Activated gamma-delta T cell (primary cell): ENCODE results near the gene SLIT1.
A peak's percentile ranks its signal among the peaks of the same experiment; 100 is the strongest.

ENCODE experiments used
- DNase-seq: peaks from one replicate; lab custom pipeline; 2025; lab: John Stamatoyannopoulos, UW

Gene SLIT1

DNA sequence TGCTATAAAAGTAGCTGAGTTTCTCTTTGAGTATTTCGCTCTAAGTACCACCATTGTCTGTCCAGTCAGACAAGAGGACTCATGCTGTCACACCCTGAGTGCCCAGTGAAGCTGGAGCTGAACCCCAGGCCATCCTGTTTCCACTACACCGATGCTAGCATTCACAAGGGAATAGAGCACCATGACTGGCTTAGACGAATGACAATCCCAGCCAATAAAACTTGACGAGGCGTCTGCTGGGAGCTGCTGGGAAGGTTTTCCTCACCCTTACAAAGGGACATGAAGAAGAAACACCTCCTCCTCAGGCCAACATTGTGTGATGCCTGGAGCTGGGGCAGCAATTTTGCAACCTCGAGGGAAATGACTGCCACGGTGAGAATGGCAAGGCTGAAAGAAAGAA, 17.5 kb upstream of the SLIT1 start:
- no peak for DNase-seq

DNA sequence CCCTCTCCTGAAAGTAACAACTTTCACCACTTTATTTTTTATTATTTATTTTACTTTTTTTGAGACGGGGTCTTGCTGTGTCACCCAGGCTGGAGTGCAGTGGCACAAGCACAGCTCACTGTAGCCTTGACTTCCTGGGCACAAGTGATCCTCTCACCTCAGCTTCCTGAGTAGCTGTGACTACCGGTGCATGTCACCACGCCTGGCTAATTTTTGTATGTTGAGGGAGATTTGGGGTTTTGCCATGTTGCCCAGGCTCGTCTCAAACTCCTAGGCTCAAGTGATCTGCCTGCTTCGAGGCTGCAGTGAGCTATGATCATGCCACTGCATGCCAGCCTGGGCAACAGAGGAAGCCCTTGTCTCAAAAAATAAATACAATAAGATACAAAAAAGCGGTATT, 14.9 kb upstream of the SLIT1 start:
- DNase-seq: no peak

DNA sequence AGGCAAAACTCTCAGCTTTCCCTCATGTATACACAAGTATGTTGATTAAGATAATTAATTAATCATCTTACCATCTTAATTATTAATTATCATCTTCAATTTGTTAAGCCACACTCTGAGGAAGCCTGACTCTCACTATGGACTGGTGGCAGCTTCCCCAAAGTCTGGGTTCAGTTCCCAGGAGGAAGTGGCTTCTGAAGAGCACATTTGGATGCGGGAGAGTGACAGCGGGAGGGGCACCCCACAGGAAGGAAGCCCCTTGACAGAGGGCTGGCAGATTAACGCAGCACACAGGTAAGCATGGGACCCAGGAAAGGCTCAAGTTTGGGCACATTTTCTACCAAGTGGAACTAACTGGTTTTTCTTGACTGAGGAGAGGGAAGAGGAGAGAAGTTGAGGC, 13.4 kb upstream of the SLIT1 start:
- DNase-seq: no peak

DNA sequence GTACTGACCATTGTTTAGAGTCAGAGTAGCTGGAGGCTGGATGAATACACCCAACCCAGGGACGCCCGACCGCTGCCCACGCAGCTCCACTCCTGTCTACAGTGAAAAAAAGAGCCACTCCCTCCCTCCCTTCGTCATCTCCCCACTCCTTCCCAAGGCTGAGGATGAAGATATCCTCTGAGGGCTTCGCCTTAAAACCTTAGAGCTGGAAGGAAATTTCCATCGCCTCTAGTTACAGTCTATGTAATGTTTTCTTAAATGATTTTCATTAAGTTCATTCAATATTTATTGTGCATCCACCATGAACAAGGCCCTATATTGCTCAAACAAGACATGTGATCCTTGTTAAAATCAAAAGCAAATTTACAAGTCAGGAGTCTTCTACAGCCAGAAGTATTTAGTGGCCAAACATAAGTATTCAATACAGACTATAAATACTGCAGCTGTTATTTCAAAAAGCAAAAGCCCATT, 11.3 kb upstream of the SLIT1 start:
- DNase-seq: no peak

DNA sequence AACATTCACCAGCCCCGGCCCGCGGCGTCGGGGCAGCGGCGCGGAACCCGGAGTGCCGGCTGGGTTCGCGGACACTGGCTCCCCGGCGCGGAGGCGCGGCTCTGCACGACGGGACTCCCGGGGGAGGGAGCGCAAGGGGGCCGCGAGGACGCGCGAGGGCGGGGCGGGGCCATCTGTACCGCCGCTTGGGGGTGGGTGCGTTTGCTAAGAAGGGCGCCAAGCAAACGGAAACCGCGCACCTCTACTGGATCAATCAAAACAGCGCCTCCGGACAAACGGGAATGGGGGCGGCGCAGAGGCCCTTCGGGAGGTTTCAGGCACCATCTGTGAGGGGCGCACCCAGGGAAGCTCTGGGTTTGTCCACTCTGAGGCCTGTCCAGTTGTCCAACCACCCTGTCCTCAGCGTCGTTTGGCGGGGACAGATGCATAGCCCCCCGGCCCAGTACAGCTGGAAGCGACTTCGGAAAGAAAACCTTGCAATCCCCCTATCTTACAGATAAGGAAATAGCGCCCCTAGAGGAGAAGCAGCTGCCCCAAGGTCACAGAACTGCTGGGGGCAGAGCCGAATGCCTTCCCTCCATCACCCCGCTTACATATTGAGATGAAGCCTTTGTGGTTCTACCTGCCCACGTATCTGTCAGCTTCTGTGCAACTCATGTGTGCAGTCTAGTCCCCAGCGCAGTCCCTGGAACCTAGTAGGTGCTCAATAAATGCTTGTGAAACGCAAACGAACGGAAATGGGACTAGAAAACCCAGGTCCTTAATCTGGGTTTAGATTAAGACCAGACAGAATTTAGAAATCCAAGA, 10.7 kb upstream of the SLIT1 start:
- peak; percentile 48 for DNase-seq

DNA sequence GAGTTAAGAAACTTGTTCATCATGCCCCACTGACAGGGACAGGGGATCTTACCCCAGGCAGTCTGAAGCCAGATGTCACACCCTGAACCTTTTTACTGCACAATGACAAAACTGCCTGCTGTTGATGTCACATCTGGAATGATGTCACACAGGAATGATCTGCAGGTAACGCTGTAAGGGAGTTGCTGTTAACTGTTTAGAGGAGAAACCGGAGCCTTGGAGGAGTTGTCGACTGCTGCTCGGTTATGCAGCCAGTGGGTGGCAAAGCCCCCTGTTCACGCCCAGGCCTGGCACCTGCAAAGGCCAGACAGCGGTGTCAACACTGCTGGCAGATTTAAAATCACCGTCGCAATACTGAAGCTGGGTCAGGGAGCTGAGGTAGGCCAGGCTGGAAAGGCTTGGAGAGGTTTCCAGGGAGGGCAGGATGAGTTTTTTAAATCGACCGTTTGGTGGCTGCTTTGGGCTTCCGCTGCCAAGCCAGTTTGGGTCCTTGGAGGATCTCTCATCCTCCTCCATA, 10.0 kb upstream of the SLIT1 start:
- no peak for DNase-seq

DNA sequence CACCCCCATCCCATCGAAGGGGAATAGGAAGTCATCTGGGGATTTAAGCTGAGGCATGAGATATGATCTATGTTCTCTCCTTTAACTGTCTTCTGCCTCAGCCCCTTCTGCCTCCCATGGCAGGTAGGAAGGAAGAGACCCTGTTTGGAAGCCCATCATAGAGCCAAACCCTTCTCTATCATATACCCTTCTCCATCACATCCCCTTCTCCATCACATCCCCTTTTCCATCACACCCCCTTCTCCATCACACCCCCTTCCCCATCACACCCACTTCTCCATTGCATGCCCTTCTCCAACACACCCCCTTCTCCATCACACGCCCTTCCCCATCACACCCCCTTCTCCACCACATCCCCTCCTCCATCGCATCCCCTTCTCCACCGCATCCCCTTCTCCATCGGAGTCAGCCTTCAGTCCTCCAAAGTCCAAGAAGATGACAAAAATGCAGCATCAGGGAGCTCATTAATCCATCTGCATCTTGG, 7.2 kb upstream of the SLIT1 start:
- no peak for DNase-seq

DNA sequence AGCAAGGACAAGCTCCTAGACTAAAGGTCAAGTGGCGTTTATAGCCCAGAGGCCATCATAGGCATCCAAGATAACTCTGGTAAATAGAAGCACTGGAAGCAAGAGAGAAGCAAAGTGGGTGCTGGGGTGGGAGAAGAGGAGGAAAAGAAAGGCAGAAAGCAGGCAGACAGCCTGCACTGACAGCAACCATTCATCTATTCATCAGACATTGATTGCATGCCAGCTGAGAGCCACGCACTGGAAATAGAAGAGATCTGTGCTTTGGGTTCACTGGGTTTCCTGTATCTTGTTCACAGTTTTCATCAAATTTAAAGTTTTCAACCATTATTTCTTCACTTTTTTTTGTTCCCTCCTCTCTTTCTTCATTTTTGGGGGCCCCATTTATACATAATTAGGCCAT, 4.7 kb upstream of the SLIT1 start:
- DNase-seq: no peak

DNA sequence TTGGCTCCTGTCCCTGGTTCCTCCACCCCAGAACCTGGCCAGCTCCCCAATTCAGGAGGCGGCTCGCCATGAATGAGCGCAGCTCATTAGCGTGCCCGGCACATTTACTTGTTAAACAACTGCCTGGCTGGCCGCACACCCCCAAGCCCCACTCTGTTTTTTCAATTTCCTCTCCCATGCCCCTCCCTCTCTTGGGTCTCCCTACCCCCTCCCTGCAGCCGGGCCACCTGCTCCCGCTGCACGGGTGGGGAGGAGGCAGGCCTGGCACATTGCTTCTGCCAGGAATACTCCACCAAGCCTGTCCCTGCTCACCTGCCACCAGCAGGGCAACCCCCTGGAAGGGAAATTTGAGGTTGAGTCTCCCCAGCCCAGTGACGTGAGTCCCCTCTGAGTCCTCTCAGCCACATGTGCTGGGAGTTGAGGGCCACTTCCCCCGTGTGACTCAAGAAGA, 2.5 kb upstream of the SLIT1 start:
- no peak for DNase-seq

DNA sequence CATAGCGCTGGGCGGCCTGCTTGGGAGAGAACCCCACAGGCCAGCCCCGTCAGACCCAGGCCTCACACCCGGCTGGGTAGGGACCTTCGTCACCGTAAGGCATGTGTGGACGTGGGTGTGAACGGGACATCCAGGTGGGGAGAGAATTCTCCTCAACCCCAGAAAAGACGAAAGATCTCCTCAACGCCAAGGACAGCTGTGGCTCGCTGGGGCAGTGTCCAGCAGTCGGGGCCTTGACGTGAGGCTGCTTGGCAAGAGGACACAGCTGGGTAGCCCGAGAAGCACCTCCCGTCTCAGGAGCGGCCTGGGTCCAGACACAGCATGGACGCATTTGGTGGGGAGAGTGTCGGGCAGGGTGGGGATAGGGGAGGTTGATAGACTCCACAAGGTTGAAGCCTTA, 1.2 kb upstream of the SLIT1 start:
- DNase-seq: no peak

DNA sequence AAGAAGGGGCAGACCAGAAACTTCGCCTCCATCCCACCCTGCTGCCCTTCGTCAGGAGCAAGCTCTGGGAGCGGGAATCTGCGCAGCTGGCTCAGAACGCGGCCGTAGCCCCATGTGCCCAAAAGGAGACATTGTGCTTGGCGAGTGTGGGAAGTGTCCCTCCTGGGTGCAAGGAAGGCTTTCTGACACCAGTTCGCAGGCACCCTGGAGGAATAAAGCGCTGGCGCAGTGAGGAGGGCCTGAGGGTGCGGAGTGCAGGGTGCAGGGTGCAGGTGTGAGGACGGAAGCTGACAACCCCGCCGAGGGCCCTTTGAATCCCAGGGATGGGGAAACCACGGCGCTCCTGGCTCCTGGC, 811 bp downstream of the SLIT1 start:
- DNase-seq: no peak

DNA sequence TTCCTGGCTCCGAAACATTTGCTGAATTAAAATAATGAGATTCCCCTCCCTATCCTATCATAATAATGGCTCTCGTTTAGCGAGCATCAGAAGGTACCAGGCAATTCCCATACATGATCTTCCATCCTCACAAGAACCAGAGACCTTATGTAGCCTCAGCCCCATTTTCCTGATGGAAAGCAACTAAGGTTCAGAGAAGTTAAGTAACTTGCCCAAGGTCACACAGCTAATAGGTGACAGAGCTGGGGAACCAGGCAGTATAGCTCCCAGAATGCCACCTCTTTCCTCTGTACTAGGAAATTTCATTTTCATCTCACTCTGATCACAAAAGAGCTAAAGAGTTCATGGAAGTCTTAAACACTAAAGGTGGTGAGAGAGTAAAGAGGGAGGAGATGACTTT, 2.4 kb downstream of the SLIT1 start:
- no peak for DNase-seq

DNA sequence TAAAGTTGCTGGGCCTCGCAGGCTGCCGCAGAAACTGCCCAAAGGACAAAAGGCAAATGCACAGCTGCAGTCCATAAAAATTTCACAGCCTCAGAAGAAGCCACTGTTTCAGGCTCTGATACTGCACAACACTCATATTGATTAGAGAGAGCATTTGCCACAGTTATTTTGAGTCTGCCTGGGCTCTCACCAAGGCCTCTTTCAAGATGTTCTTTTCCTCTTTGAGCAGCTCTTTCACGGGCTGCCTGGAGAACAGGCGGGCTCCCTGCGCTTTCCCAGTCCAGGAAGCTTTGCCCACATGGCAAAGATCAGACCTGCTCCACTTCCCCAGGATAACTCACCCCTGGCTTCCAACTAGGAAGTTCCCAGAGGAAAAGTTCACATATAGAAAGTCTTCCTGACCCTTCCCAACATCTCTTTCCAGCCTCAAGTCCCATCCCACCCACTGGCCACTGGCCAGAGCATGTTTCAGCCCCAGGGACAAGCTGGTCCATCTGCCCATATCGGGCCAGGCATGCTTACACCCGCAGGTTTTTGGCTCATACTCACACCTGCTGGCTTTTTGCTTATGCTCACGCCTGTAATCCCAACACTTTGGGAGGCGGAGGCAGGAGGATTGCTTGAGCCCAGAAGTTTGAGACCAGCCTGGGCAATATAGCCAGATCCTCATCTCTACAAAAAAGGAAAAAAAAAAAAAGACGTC, 3.3 kb downstream of the SLIT1 start:
- no peak for DNase-seq

DNA sequence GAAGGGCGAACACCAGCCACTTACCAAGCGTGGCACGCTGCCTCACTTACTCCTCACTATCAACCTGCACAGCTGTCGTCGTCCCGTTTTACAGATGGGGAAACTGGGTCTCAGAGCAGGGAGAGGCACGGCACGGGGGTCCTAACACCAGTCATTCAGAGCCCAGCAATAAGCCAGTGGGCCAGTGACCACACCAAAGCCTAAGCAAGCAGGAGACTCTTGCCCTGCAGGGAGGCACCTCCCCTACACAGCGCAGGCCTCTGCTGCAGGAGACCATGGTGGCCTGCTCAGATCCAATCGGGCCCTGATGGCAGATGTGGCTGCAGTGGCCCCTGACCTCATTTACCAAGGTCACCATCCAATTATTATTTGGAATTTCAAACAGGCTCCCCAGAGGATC, 4.8 kb downstream of the SLIT1 start:
- no peak for DNase-seq

DNA sequence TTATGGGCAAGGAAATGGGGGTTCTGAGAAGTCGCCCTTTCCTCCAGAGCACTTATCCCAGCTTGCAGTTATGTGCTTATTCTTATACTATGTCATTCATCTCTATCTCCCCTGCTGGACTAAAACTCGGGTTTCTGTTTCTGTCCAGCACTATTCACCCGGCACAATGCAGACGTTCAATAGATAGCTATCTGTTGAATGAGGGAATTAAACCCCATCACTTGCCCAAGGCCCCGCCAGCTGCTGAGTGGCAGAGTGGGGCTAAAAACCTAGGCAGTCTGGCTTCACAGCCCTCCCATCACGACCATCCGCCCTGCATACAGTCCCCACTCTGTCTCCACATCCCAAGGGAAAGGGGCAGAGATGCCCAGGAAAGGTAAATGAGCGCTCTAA, 5.4 kb downstream of the SLIT1 start:
- DNase-seq: no peak

DNA sequence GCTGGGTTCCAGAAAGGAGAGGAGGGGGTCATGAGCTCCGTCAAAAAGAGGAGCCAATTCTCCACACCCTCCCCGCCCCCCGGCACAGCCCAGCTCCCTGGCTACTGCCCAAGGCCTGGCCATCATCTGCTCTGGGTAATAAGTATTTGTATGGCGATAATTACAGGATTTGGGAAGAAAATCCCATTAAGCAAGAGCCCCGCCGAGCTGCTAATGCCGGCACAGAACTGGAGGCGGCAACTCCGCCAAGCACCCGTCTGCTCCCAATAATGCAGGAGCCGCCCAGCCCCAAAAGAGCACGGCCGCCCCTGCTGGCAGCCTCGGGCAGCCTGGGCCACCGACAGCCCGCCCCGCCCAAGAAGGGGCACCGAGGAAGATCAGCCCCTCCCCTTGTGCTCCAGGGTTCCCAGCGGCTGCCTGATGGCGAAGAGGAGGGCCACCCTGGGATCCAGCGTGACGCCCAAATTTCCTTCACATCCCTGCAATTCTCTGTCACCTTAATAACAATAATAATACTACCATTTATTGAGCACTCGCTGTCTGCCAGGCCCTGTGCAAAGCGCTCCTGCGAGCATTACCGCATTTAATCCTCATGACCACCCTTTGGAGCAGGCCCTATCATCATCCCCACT, 5.9 kb downstream of the SLIT1 start:
- DNase-seq: no peak

DNA sequence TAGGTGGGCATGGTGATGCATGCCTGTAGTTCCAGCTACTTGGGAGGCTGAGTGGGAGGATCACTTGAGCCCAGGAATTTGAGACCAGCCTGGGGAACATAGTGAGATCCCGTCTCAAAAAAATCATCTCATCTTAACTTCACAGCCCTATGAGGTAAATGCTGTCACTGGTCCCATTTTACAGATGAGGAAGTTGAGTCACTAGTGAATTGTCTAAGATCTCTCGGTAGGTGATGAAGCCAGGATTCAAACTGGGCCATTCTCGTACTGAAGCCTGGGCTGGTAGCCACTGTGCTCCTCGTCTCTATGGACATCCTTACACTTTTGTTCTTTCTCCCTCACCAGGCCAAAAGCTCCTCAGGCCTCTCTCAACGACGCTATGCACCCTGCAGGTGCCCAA, 6.4 kb downstream of the SLIT1 start:
- DNase-seq: no peak

DNA sequence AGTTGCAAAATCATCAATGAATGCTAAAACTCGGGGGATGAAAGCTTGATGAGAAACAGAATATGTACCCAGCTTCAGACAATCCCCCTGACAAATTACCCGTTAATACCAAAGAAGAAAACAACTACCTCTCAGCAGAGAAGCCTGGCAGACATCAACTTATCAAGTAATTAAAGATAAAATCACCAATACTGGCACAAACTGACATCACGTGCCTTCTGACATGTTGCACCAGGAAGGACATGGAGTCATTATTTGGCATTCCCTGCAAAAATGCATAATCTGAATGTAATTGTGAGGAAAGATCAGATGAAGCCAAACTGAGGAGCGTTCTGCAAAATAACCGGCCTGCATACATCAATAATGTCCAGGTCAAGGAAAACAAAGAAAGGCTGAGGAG, 7.7 kb downstream of the SLIT1 start:
- DNase-seq: no peak

DNA sequence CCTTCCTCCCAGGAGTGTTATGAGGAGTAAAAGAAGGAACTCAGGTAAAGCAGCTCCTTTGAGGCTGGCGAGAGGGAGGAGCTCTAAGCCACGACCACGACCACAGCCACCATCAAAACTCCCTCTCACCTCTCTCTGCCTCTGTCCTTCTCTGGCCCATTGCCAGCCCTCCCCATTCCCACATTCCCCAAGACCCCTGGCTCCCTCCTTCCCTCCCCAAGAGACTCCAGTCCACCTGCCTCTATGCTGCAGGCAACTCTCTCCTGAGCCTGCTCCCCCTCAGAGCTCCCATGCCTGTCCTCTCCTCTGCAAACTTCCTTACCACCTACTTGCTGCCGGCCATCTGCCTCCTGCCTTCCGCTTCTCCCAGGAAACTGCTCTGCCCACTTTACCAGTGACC, 9.5 kb downstream of the SLIT1 start:
- DNase-seq: no peak

DNA sequence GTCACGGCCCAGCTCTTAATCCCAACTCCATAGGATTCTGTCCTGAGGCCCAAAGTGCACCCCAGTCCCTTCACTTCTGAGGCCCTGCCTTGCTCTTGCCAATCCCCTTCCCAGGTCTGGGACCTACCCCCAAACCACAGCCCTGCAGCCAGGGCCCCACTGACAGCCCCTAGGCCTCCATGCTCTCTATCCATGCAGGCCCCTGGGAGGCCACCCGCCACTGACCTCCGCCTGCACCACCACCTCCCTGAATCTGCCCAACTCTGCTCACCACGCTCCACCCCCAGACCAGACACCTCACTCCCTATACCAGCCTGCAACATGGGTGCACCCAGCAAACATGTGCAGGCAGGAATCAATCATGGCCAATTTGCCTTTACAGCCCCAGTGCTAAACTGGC, 10.2 kb downstream of the SLIT1 start:
- no peak for DNase-seq

DNA sequence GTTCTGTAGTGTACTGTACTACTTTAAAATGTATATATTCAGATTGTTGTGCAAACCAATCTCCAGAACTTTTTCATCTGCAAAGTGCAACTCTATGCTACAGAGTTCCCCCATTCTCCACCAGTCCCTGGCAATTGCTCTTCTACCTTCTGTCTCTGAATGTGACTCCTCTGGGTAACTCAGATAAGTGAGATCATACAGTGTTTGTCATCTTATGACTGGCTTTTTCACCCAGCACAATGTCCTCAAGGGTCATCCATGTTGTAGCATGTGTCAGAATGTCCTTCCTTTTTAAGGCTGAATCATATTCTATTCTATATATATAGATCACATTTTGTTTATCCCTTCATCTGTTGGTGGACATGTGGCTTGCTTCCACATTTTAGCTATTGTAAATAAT, 10.8 kb downstream of the SLIT1 start:
- no peak for DNase-seq

DNA sequence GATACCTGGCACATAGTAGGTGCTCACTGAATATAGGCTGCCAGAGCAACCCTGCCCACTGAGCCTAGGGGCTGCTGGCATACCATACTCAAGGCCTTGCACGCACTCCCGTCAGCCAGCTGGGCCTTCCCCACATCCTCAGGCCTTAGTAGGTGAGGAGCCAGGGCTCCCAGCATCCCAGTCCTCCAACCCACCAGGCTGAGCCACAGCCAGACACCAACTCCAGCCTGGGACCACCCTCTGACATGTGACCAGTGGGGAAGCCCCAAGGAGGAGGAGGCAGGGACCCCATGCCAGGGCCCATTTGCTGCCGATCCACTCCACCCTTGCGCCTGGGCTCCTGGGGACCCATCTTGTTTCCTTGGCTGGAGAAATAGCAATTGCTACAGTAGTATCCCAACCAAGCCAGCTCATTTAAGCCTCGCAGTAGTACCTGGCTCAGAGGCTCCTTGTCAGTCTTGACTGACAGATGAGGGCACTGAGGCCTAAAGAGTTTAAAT, 11.4 kb downstream of the SLIT1 start:
- no peak for DNase-seq

DNA sequence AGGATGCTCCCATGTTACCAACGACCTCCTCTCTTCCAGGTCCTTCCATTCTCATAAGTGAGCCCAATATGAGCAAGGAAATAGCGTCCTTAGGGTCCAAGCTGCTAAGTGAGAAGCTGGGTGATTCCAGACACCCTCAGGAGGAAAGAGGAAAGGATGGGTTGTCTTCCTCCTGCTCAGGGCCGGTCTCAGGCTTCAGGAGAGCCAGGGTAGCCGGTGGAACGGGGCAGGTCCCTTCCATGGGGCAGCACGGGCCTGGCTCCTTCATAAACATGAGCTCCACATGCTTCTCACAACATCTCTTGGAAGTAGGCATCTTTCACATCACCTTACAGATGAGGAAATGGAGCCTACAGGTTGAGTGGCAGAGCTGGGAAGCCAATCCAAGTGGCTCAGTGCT, 12.7 kb downstream of the SLIT1 start:
- DNase-seq: no peak
